ENCODE data around the gene ITGB8.

ITGB8 gene

GRCh38 chr7:20435305-20435704 lies 104.6 kb downstream of the ITGB8 start:
- no peak for DNase-seq

DNA sequence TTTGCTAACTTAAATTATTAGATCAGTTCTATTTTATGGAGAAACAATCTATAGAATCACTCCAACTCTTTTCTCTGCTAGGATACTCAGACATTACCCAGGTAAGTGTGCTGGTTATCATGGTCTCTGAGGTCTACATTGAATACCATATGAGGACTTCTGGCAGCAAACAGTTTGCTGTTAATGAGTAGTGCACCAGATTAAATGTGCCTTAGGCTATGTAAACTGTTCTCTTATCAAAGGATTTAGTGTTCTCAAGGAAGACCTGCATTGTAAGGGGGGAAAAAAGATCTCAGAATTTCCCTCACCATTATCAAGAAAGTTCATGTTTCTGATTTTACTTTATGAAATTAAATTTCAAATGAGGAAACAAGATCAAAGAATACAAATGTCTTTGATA lies 107.5 kb downstream of the ITGB8 start:
- DNase-seq = no peak

GRCh38 chr7:20438694-20439376 lies 108.1 kb downstream of the ITGB8 start:
- no peak for DNase-seq

- DNase-seq = no peak
Observed at GRCh38 chr7:20439416-20440185, 108.9 kb downstream of the ITGB8 start.

DNA sequence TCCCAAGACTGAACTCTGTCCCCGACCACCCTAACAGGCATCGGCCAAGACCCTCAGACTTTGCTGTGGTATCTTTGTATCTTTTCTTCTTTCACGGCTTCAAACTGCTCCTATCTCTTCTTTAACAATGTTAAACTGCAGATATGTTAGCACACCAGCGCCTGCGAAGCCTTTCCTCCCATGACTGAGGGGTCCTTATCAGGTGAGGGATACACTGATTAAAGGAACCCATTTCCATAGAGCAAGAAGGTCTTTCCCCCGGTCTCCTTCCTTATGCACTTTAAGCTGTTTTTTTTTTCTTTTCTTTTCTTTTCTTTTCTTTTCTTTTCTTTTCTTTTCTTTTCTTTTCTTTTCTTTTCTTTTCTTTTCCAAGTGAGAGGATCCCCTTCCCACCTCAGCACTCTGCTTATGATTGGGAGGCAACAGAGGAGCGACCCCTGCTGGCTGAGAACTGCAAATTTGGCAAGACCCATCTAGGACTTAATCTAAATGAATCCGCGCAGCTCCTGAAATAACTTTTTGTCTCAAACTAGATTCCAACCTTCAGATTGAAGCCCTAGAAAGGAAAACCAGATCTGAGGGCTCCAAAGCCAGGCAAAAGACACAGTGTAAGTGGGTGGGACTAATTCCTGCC lies 109.9 kb downstream of the ITGB8 start:
- no peak for DNase-seq

- no peak for DNase-seq
Observed at GRCh38 chr7:20441346-20441745, 110.6 kb downstream of the ITGB8 start.

GRCh38 chr7:20441991-20442441 lies 111.3 kb downstream of the ITGB8 start:
- no peak for DNase-seq

- DNase-seq = no peak
Observed at GRCh38 chr7:20442951-20443350, 112.3 kb downstream of the ITGB8 start.

- DNase-seq = no peak
Observed at GRCh38 chr7:20444030-20444800, 113.5 kb downstream of the ITGB8 start.

GRCh38 chr7:20447021-20447650 lies 116.4 kb downstream of the ITGB8 start:
- no peak for DNase-seq

DNA sequence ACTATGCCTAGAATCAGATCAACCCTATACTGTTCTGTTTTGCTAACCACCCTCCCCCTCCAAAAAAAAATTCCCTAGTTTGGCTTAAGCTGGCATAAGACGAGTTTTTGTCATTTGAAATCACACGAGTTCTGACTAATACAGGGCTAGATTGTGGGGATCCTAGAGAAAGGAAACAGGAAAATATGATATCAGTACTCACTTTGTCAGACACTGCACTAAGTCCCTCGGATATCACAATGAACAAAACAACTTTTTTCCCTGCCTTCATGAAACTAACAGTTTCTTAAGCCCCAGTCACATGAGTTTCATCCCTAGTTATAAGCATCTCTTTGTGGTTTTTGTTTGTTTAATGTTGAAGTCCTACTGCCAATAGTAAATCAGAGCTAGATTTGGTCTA lies 118.5 kb downstream of the ITGB8 start:
- DNase-seq = no peak

DNA sequence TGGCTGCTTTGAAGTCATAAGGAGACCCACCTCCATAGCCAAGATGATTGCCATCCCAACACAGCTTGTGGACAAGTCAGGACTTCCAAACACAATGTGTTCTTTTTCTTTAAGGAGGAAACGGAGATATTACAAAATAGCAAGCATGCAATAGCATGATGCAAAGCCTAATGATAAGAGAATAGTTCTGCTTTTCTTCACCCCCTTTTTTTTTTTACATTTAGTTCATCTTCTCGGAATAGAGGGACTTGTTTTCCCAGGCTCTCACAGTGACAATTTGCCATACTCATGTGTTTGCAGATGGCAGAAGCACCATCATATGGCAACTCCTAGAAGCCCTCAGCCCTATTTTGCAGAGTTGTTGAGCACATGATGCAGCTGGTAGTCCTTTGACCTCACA lies 119.8 kb downstream of the ITGB8 start:
- no peak for DNase-seq

DNA sequence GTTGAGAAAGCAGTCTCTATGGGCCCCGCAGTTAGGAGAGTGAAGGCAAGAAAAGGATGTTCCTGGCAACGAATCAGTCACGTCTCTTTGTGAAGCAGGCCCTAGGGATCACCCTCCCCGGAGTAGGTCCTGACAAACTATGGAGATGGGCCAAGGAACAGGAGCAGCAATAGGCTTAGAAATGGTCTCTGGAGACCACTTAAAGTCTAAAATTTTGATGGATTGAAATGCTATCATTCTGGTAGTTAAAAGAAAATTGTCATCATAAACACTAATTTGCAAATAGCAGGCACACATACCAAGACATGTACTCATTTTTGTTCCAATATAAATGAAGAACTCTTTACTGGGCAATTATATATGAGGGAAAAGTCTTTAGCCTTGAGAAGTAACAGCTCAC lies 123.5 kb downstream of the ITGB8 start:
- no peak for DNase-seq

GRCh38 chr7:20456701-20457100 lies 126.0 kb downstream of the ITGB8 start:
- DNase-seq = no peak

DNA sequence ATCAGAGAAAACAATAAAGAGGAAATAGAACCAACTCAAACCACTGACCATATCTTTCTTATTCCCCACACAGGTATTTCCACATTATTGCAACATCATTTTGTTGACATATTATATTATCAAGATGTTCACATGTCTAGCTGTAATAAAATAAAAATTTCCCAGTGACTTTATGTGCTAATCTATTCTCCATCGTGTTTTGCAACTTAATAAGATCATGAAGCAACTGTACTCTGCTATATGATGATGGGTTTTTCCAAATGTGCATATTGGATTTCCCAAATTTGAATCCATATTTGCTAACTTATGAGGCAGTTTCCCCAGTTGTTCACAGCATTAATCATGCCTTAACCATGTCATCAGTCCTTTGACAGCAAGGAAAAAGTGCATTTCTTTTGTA lies 127.8 kb downstream of the ITGB8 start:
- DNase-seq = no peak

DNA sequence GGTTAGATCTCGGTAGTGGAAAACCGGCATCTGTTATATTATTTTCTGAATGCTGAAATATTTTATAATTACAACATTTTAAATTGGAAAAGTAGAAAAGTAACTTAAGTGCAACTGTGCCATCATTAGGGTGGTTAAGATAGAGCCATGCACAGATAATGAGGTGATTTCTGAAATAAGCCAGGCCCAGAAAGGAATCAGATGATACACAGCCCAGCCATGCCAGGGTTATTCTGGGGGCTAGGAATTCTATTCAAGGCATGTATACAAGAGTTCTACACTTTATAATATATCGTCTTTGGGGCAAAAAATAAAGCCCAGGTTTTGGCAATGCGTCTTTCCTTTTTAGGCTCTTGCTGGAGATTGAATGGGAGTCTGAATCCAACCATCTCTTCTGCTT lies 128.7 kb downstream of the ITGB8 start:
- no peak for DNase-seq

DNA sequence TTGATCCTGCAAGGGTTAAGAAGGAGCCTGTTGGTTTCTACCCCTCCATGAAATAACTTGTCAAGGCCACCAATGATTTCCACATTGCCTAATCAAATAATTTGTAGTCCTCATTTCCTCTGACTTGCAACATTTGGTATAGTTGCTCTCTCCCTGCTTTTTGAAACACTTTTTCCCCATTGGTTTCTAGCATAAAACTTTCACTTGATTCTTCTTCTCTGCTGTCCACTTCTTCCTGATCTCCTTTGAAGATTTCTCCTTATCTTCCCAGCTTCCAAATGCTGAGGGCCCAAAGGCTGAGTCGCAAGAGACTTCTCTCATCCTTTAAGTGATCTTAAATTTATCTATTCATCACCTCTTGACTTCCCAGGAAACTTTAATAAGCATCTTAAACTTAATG lies 134.2 kb downstream of the ITGB8 start:
- no peak for DNase-seq

All from retina (tissue), 1 donor.